ENCODE results near the gene GSDME. TPM values are rescaled to one million over a fixed set of nuclear protein-coding genes. Genes with fewer than 3 reads are reported as not detected.

The GSDME gene
- total RNA-seq, 1 experiment from 2014 or later = 5.5 TPM

DNA sequence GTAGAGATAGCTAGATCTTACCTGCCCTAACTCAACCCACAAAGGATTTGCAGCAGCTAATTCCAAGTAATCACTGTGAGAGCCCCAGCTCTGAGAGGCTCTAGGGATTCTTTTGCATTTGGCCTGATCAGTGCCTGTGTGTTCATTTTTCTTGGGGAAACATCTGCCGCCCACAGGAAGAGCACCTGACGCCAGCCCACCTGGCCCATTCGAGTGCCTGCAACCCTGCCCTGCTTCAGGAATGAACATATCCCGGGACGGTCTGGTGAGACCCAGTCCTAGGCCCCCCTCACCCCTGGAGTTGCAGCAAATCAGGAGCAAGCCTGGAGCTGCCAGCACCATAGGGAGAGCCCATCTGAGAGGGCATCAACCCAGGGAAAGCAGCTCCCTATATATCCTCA lies 38.8 kb downstream of the GSDME start:
- Histone ChIP-seq H3K23ac (ENCODE audit: insufficient read length, low read depth, low read length) (no peak overlapping the region), H3K27me3 (ENCODE audit: insufficient read depth, low read length) (no peaks in the 10 kb centered on the region), H3T11ph (ENCODE audit: low read length) (no peak overlapping the region), H3K4ac (ENCODE audit: low read depth, low read length) (no peak overlapping the region), H3K9ac (ENCODE audit: extremely low read depth, insufficient read length, low read length) (no peak overlapping the region), H2BK20ac (ENCODE audit: low read depth, low read length, poor library complexity, severe bottlenecking) (no peak overlapping the region), H4K20me1 (ENCODE audit: control insufficient read depth, insufficient read depth, insufficient read length) (no peaks in the 10 kb centered on the region), H2BK120ac (ENCODE audit: low read depth, low read length, poor library complexity, severe bottlenecking) (no peak overlapping the region), H3K4me2 (ENCODE audit: insufficient read depth, insufficient read length, low read length) (no peak overlapping the region), H2AFZ (ENCODE audit: low read length) (no peak overlapping the region), H3K18ac (ENCODE audit: insufficient read length, low read depth, low read length) (no peak overlapping the region), H4K8ac (replicated peaks; ENCODE audit: insufficient read length, low read depth, low read length) (no peak overlapping the region), H3K27ac (ENCODE audit: insufficient read length, low read depth, low read length) (no peak overlapping the region), H3K4me1 (ENCODE audit: insufficient read depth, low read length) (peaks cover 4% of the 10 kb centered on the region; the same call in 1 of the 2 replicates), H3K79me2 (ENCODE audit: insufficient read depth, low read length) (no peaks in the 10 kb centered on the region), H3K14ac (ENCODE audit: insufficient read depth, low read length) (no peak overlapping the region; the same call in 1 of the 2 replicates), H2AK5ac (ENCODE audit: insufficient read length, low read length) (no peak overlapping the region), H3K79me1 (ENCODE audit: insufficient read depth, low read depth, low read length, poor library complexity, severe bottlenecking) (no peaks in the 10 kb centered on the region), H2BK5ac (ENCODE audit: insufficient read length, low read length) (no peak overlapping the region), H2BK12ac (ENCODE audit: insufficient read length, low read depth, low read length) (no peak overlapping the region), H3K56ac (ENCODE audit: insufficient read length, low read depth, low read length) (no peak overlapping the region), H3K23me2 (ENCODE audit: insufficient read length, low read depth, low read length, poor library complexity, severe bottlenecking) (no peaks in the 10 kb centered on the region), H4K91ac (ENCODE audit: insufficient read length, low read depth, low read length) (no peak overlapping the region), H4K5ac (ENCODE audit: insufficient read length, low read depth, low read length) (no peak overlapping the region), H3K9me3 (ENCODE audit: control insufficient read depth, low read depth, low read length) (no peaks in the 10 kb centered on the region), H2BK15ac (ENCODE audit: low read depth, low read length) (no peak overlapping the region)
- Mint-ChIP-seq H3K27me3 (ENCODE audit: low read depth) (peaks cover 1% of the 10 kb centered on the region; the same call in 1 of the 2 replicates), H3K9me3 (peaks cover 0 to 9% of the 10 kb centered on the region in 2 experiments; a peak in 1 of 5 replicates), H3K27ac (no peak overlapping the region), H3K4me1 (peaks cover 23% of the 10 kb centered on the region in 2 experiments), H3K36me3 (ENCODE audit: insufficient read depth in 1 of 3, low read depth in 3 of 3) (peaks cover 3 to 27% (median 5%) of the 10 kb centered on the region in 3 experiments; a peak in 6 of 7 replicates), H3K4me3 (no peak overlapping the region)
- WGBS (ENCODE audit: extremely low coverage, insufficient read length, low lambda C conversion rate) = no CpG with 5 or more reads among the region's 5 CpGs
- TF ChIP-seq, protein P1, sequence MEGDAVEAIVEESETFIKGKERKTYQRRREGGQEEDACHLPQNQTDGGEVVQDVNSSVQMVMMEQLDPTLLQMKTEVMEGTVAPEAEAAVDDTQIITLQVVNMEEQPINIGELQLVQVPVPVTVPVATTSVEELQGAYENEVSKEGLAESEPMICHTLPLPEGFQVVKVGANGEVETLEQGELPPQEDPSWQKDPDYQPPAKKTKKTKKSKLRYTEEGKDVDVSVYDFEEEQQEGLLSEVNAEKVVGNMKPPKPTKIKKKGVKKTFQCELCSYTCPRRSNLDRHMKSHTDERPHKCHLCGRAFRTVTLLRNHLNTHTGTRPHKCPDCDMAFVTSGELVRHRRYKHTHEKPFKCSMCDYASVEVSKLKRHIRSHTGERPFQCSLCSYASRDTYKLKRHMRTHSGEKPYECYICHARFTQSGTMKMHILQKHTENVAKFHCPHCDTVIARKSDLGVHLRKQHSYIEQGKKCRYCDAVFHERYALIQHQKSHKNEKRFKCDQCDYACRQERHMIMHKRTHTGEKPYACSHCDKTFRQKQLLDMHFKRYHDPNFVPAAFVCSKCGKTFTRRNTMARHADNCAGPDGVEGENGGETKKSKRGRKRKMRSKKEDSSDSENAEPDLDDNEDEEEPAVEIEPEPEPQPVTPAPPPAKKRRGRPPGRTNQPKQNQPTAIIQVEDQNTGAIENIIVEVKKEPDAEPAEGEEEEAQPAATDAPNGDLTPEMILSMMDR (conservative IDR thresholded peaks at IDR 0.05) = no peak
- DNase-seq = no peak

Measured in H9 (cell line).